ENCODE measurements around the gene HRAS. TPM values are rescaled to one million over a fixed set of nuclear protein-coding genes. Genes with fewer than 3 reads are reported as not detected.

The HRAS gene
- total RNA-seq, 6 donors from 2014 or later: 45.5 to 85.0 (median 59.9) TPM

- peaks cover 0 to 30% (median 5%) of the 10 kb centered on the region in 4 donors for H3K36me3 ChIP-seq
- H3K4me3 ChIP-seq: no peak overlapping the region
- 73 to 89% methylated on average over 10 of the region's 10 CpGs for WGBS, 2 donors
- ATAC-seq (ENCODE audit: low FRiP score in 2 of 2): no peak
- H3K27ac ChIP-seq: no peak overlapping the region
- H3K9me3 ChIP-seq: no peaks in the 10 kb centered on the region
- H3K27me3 ChIP-seq: no peaks in the 10 kb centered on the region
- peaks cover 0 to 12% (median 6%) of the 10 kb centered on the region in 4 donors for H3K4me1 ChIP-seq
- no peak for DNase-seq
- TF ChIP-seq EP300 (IDR thresholded peaks at IDR 0.05): no peak
Observed at GRCh38 chr11:514606-515005, 20.8 kb downstream of the HRAS start.

GRCh38 chr11:512761-513595 is 22.4 kb downstream of the HRAS start:
- Histone ChIP-seq H3K27me3 (no peaks in the 10 kb centered on the region), H3K4me1 (peaks cover under 1 to 5% (median 3%) of the 10 kb centered on the region in 4 donors), H3K27ac (no peak overlapping the region), H3K4me3 (no peak overlapping the region), H3K9me3 (no peaks in the 10 kb centered on the region), H3K36me3 (peaks cover 0 to 46% (median 13%) of the 10 kb centered on the region in 4 donors)
- no peak for ATAC-seq (ENCODE audit: low FRiP score in 2 of 2)
- WGBS, 2 donors: 91 to 92% methylated on average over 24 to 29 of the region's 29 CpGs
- DNase-seq: peak in 1 of 2 donors; percentile 64
- TF ChIP-seq POLR2AphosphoS5 (IDR thresholded peaks at IDR 0.05): no peak
- TF ChIP-seq CTCF (IDR thresholded peaks at IDR 0.05): no peak
- TF ChIP-seq EP300 (IDR thresholded peaks at IDR 0.05): no peak
- no peak for TF ChIP-seq POLR2A (IDR thresholded peaks at IDR 0.05)

GRCh38 chr11:508956-509355 is 26.4 kb downstream of the HRAS start:
- DNase-seq (no peak), ATAC-seq (ENCODE audit: low FRiP score in 2 of 2) (no peak)
- Histone ChIP-seq H3K4me1 (peaks cover 24 to 34% (median 28%) of the 10 kb centered on the region in 4 donors), H3K4me3 (no peak overlapping the region), H3K36me3 (peaks cover 0 to 42% (median 12%) of the 10 kb centered on the region in 4 donors), H3K9me3 (no peaks in the 10 kb centered on the region), H3K27ac (no peak overlapping the region), H3K27me3 (no peaks in the 10 kb centered on the region)
- 88 to 93% methylated on average over 5 of the region's 5 CpGs for WGBS, 2 donors
- no peak for TF ChIP-seq POLR2AphosphoS5 (IDR thresholded peaks at IDR 0.05)

GRCh38 chr11:507727-508515 is 27.5 kb downstream of the HRAS start:
- no peaks in the 10 kb centered on the region for H3K9me3 ChIP-seq
- H3K4me1 ChIP-seq: peaks cover 35 to 44% (median 38%) of the 10 kb centered on the region in 4 donors
- ATAC-seq (ENCODE audit: low FRiP score in 2 of 2) (no peak), DNase-seq (peak in 1 of 2 donors; percentile 56)
- H3K36me3 ChIP-seq: peaks cover 0 to 39% (median 12%) of the 10 kb centered on the region in 4 donors
- TF ChIP-seq POLR2A (IDR thresholded peaks at IDR 0.05): no peak
- TF ChIP-seq CTCF (IDR thresholded peaks at IDR 0.05): no peak
- no peak for TF ChIP-seq EP300 (IDR thresholded peaks at IDR 0.05)
- no peak for TF ChIP-seq POLR2AphosphoS5 (IDR thresholded peaks at IDR 0.05)
- WGBS, 2 donors: 50 to 77% methylated on average over 23 to 38 of the region's 45 CpGs
- H3K4me3 ChIP-seq: peak overlapping the region; percentile 70 to 82 (median 76)
- no peaks in the 10 kb centered on the region for H3K27me3 ChIP-seq
- peak overlapping the region; percentile 98 to 100 (median 99) for H3K27ac ChIP-seq

- WGBS, 2 donors: 2% methylated on average over 40 of the region's 93 CpGs; no CpG with 5 or more reads in 1 of the 2 donors
- Histone ChIP-seq H3K27ac (peak within 1 kb of the TSS; percentile 98 to 100 (median 99)), H3K9me3 (no peaks in the 10 kb centered on the region), H3K36me3 (peaks cover 0 to 32% (median 13%) of the 10 kb centered on the region in 4 donors), H3K4me1 (peaks cover 42 to 52% (median 46%) of the 10 kb centered on the region in 4 donors), H3K27me3 (no peaks in the 10 kb centered on the region), H3K4me3 (peak within 1 kb of the TSS; percentile 70 to 82 (median 76))
- ATAC-seq (ENCODE audit: low FRiP score in 2 of 2): peak; percentile 94 to 96
- TF ChIP-seq EP300 (IDR thresholded peaks at IDR 0.05) (no peak), CTCF (IDR thresholded peaks at IDR 0.05) (peak in 1 of 6 experiments; percentile 13), POLR2A (IDR thresholded peaks at IDR 0.05) (peak in 3 of 4 donors; percentile 60 to 78 (median 75)), POLR2AphosphoS5 (IDR thresholded peaks at IDR 0.05) (peak; percentile 72 to 93)
- DNase-seq: peak; percentile 99 to 100
Observed at GRCh38 chr11:506995-507726, 28.2 kb downstream of the HRAS start, which contains the start of gene RNH1. Gene RNH1 (minus strand): TSS chr11:507242. CDS start chr11:502162, 5,080 bp downstream.

Data from upper lobe of left lung (tissue), 6 donors.